T-helper 2 cell (primary cell): ENCODE results near the gene KCNN3.

ENCODE experiments used
- DNase-seq, 5 experiments: peaks; one replicate each; pipeline versions ENCODE4 v3.0.0 to v3.0.0-alpha.2; 2012 to 2022

The KCNN3 gene

GRCh38 chr1:154860156-154860870 lies 9.8 kb downstream of the KCNN3 start:
- no peak for DNase-seq

- DNase-seq: no peak
These were observed 10.3 kb downstream of the KCNN3 start for GRCh38 chr1:154859786-154860155.

- no peak for DNase-seq
These were observed 10.8 kb downstream of the KCNN3 start for GRCh38 chr1:154859151-154859785.

GRCh38 chr1:154857441-154858215 lies 12.5 kb downstream of the KCNN3 start:
- no peak for DNase-seq

GRCh38 chr1:154857022-154857421 lies 13.1 kb downstream of the KCNN3 start:
- no peak for DNase-seq

GRCh38 chr1:154856544-154856943 lies 13.5 kb downstream of the KCNN3 start:
- DNase-seq: no peak

GRCh38 chr1:154856049-154856448 lies 14.0 kb downstream of the KCNN3 start:
- no peak for DNase-seq

- no peak for DNase-seq
These were observed 14.8 kb downstream of the KCNN3 start for GRCh38 chr1:154855186-154855851.

GRCh38 chr1:154852845-154853244 lies 17.2 kb downstream of the KCNN3 start:
- DNase-seq: no peak

GRCh38 chr1:154851392-154852177 lies 18.5 kb downstream of the KCNN3 start:
- DNase-seq: no peak

GRCh38 chr1:154849645-154850131 lies 20.4 kb downstream of the KCNN3 start:
- peak in 1 of 5 experiments; percentile 54 for DNase-seq

- DNase-seq: no peak
These were observed 21.1 kb downstream of the KCNN3 start for GRCh38 chr1:154848983-154849382.

GRCh38 chr1:154847891-154848290 lies 22.2 kb downstream of the KCNN3 start:
- no peak for DNase-seq

GRCh38 chr1:154846565-154847442 lies 23.3 kb downstream of the KCNN3 start:
- DNase-seq: no peak

GRCh38 chr1:154845879-154846278 lies 24.2 kb downstream of the KCNN3 start:
- DNase-seq: no peak

- DNase-seq: no peak
These were observed 24.9 kb downstream of the KCNN3 start for GRCh38 chr1:154845174-154845573.

- no peak for DNase-seq
These were observed 25.8 kb downstream of the KCNN3 start for GRCh38 chr1:154844297-154844681.

GRCh38 chr1:154843636-154844296 lies 26.3 kb downstream of the KCNN3 start:
- DNase-seq: no peak

- peak in 1 of 5 experiments; percentile 17 for DNase-seq
These were observed 27.4 kb downstream of the KCNN3 start for GRCh38 chr1:154842635-154843034.

- no peak for DNase-seq
These were observed 28.7 kb downstream of the KCNN3 start for GRCh38 chr1:154841384-154841783.
